NCI-H748 (cell line): ENCODE data around the gene CBX6.

Source experiments
- DNase-seq: peaks from one replicate; lab custom pipeline; 2025; ENCODE audit not compliant: unreplicated experiment; lab: John Stamatoyannopoulos, UW

CBX6 gene

GRCh38 chr22:38872172-38872830 lies at the start of gene CBX6:
CBX6 (minus strand) TSS chr22:38872216; CDS start chr22:38872190, 26 bp downstream.
- DNase-seq = peak; percentile 93

DNA sequence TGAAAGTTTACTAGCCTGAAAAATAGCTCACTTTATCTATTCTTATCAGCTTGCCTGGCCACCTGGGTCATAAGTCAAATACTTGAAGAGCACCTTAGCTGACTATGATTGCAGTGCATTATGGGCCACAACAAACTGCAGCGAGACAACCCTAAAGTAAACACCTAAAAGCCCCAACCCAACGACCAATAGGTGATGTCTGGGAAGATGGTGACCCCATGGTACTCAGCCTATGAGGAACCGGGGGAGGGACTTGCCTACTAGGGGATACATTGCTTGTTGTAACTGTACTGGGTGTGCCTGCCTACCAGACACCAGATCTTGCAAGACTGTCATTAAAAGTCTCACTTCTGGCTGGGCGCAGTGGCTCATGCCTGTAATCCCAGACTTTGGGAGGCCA lies 49.8 kb upstream of the CBX6 start:
- DNase-seq = no peak

GRCh38 chr22:38921120-38921519 lies 49.1 kb upstream of the CBX6 start:
- no peak for DNase-seq

GRCh38 chr22:38919631-38920190 lies 47.7 kb upstream of the CBX6 start:
- no peak for DNase-seq

DNA sequence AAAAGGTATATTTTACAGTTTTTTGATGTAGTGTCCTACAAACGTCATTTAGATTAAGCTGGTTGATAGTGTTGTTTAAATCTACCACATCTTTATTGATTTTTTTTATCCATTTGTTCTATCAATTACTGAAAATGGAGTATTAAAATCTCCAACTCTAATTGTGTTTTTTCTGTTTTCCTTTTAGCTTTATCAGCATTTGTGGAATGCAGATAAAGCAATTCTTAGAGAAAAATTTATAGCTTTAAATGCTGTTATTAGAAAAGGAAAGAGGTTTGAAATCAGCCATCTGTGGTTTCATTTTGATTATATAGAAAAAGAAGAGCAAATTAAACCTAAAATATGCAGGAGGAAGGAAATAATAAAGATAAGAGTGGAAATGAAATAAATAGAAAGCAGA lies 39.4 kb upstream of the CBX6 start:
- DNase-seq = no peak

DNA sequence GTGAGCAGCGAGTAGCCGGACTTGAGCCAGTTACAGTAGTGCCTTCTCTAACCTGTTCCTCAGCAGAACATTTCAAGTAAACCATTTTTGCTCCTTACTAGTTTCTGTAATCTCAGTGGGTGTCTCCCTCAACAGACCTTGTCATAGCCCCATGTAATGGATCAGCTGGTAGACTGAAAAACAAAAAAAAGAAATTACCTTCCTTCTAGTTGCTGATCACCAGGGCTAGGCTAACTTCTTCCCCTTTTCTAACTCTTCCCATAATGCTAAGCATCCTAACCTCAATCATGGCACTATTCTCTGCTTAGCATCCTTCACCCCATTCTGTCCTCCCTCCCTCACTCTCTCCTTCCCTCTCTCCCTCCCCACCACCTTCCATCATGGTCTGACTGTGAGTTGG lies 35.8 kb upstream of the CBX6 start:
- DNase-seq = no peak

DNA sequence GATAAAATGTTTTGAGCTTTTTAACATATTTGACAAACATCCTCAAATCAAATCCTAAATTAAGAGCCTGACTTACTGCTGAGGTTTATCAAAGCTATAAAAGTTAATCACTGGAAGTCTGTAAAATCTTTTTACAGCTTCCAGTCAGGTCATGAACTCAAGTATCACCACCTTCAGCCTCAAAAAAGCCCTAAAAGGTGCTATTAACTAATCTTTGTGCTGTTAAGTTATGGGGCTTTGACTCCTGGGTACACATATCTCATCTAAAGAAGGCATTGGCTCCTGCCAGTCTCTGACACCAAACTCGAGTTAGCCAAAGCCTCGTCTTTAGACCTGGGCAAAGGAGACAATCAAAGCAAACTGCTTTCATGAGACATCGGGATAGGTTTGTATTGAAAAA lies 34.0 kb upstream of the CBX6 start:
- DNase-seq = no peak

GRCh38 chr22:38904052-38904617 lies 32.1 kb upstream of the CBX6 start:
- peak; percentile 20 for DNase-seq

- no peak for DNase-seq
Observed at GRCh38 chr22:38901111-38901641, 29.2 kb upstream of the CBX6 start.

GRCh38 chr22:38900677-38901076 lies 28.7 kb upstream of the CBX6 start:
- DNase-seq = no peak

DNA sequence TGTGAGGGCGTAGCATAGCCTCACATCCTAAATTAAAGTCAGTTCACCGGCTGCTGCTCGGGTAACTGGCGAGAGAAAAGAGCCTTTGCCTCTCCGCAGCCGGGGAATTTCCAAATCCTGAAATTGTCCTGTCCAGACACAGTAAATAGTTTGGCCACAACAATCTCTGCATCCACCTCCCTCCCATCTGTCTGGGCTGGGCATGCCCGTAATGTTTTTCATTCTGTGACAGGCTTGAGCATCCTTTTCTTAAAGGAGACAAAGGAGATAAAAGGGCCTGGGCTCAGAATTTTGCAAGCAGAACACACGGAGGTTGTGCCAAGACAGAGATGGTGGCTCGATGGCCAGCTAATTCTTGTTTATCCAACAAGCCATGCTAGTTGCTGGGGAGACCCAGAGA lies 19.2 kb upstream of the CBX6 start:
- DNase-seq = no peak

- DNase-seq = no peak
Observed at GRCh38 chr22:38890377-38890776, 18.4 kb upstream of the CBX6 start.

GRCh38 chr22:38886333-38886732 lies 14.3 kb upstream of the CBX6 start:
- no peak for DNase-seq

- DNase-seq = no peak
Observed at GRCh38 chr22:38882972-38883622, 11.1 kb upstream of the CBX6 start.

DNA sequence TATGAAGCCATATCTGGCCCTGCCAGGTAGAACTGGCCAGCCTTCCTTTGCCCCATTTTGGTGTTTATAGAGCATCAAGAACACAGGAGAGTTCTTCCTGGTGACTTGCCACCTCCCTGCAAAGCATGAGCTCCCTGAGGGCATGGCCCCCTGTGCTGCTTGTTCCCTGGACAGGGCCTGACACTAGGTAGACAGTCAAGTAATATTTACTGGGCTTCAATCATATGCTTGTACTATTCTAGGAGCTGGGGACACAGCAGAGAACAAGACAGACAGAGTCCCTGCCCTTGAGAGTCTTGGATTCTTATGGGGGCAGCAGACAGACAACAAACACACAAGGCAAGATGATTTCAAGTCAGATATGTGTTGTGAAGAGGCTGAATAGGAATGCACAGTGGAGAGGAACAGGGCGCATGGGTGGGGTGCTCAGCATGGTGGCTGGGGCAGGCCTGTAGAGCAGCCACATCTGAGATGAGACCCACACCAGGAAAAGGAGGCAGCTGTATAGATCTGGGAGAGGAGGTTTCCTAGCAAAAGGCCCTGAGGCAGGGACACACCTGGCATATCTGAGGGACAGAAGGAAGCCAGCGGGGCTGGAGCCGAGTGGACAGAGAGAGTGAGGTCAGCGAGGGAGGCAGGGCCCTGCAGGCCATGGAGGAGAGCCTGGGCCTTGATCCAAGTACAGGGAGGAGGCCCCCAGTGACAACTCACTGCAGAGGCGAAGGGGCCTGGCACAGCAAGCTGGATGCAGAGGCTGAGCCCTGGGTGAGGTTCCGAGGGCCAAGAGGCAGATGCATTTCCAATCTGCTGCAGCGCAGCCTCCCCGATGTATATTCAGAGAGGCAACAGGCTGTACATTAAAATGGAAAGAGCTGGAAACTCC lies 10.2 kb upstream of the CBX6 start:
- DNase-seq = no peak

DNA sequence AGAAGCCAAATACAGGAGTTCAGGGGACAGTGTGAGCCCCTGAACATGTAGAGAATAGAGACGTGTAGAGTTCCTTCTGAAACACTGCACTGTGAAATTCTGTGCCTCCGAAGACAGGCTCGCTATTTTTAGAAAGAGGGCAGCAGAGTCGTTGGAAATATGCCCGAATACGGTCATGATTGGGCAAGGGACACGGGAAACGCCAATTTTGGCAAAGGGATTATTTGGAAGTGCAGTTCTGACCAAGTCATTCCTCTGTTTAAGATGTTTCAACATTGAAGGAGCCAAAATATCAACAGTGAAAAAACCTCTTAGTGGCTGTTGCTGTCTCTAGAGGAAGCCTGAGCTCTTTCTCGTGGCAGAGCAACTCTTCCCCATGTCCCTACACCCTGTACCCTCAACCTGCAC lies 9.5 kb upstream of the CBX6 start:
- no peak for DNase-seq

GRCh38 chr22:38879961-38880360 lies 7.9 kb upstream of the CBX6 start:
- DNase-seq = no peak

- no peak for DNase-seq
Observed at GRCh38 chr22:38879108-38879729, 7.2 kb upstream of the CBX6 start.

DNA sequence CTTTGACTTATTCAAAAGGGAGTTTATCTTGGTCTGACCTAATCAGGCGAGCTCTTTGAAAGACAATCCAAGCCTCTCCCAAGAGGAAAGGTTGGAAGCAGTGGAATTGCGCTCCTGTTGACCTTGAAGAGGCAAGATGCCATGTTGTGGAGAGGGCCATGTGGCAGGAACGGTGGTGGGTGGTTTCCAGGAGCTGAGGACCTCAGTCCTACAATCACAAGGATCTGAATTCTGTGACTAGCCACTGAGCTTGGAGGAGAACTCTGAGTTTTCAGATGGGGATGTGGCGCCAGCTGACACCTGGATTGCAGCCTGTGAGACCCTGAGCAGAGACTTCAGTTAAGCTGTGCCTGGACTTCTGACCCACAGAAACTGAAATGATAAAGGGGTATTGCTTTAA lies 6.0 kb upstream of the CBX6 start:
- DNase-seq = no peak

DNA sequence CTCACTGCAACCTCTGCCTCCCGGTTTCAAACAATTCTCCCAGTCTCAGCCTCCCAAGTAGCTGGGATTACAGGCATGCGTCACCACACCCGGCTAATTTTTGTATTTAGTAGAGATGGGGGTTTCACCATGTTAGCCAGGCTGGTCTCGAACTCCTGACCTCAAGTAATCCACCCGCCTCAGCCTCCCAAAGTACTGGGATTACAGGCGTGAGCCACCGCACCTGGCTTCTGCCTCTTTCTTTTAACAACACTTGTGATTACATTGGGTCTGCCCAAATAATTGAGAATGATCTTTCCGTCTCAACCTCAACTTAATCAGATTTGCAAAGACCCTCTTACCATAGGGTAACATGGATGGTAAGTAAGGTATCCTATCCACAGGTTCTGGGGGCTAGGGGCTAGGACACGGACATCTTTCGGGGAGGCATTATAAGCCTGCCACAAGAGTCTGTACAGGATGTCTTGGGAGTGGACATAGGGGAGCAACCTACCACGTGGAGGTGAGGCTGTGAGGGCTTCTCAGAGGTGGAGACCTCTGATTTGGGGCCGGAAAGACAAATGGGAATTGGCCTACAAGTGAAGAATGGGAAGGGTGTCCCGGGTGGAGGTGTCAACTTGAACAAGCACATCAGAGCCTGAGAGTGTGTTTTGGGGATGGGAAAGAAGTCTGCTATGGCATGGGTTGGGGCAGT lies 2.7 kb upstream of the CBX6 start:
- no peak for DNase-seq
